ENCODE measurements around the gene PTGDS.

GRCh38 chr9:137017071-137017470 is 39.8 kb downstream of the PTGDS start:
- TF ChIP-seq POLR2A (IDR thresholded peaks at IDR 0.05) (no peak), CTCF (IDR thresholded peaks at IDR 0.05 in 8 of 11, conservative IDR thresholded peaks at IDR 0.05 in 3 of 11) (no peak)
